K562 (cell line): ENCODE measurements around the gene DCAF11. TPM values are rescaled to one million over a fixed set of nuclear protein-coding genes. Genes with fewer than 3 reads are reported as not detected.

Source experiments
- ATAC-seq: fragments of 200-7000 bp; cut with Tn5 transposase; 3 replicates; pipeline ENCODE4 v1.9.1; 2020; ENCODE audit warnings: moderate library complexity
- BruUV-seq: library from RNA; stranded (reverse); fragments of 400-500 nt; replicated peaks from 2 replicates; lab custom pipeline; 2021; lab: Mats Ljungman, UMichigan
- CTCF ChIA-PET: fragments of 300-600 bp; formaldehyde crosslinking; extraction: SDS; loops from one replicate; lab custom pipeline; 2021; ENCODE audit warnings: low intra/inter-chr PET ratio; lab: Yijun Ruan, JAX
- POLR2A ChIA-PET: fragments of 300-600, 350-650 bp; sonication (Branson Sonifier 250); formaldehyde crosslinking; extraction: SDS; loops from one replicate; lab custom pipeline; 2021; ENCODE audit warnings: antibody characterized with exemption, inconsistent platforms; lab: Yijun Ruan, JAX
- DNase-seq, 4 experiments: peaks; one replicate each; pipeline versions ENCODE4 v3.0.0 to v3.0.0-alpha.2; 2011 to 2018; ENCODE audit warnings: low spot score in 3 of 4, mixed read lengths in 3 of 4; ENCODE audit errors: extremely low read depth in 1 of 4
- FAIRE-seq: peaks from 2 replicates; lab custom pipeline; 2011; peaks lifted over from hg19 to GRCh38; lab: Jason Lieb, UNC
- H2AFZ ChIP-seq: 2 replicates; pipeline ENCODE4 v1.6.0; 2011; ENCODE audit warnings: low read depth, low read length, control low read depth, inconsistent platforms
- H3K27ac ChIP-seq: fragments of 200-600 bp; 3 replicates; pipeline ENCODE4 v1.8.0; 2011; ENCODE audit warnings: low read depth, mild to moderate bottlenecking, control low read depth, inconsistent platforms, low read length, moderate library complexity, mixed read lengths; ENCODE audit errors: extremely low read depth
- H3K27me3 ChIP-seq, 2 experiments: fragments of 300-600 bp in 1 of 2; 2 replicates in 1 of 2; 3 replicates in 1 of 2; pipeline versions ENCODE4 v1.6.0 to v1.8.0; 2011; ENCODE audit warnings: inconsistent platforms in 2 of 2, low read length in 2 of 2, mild to moderate bottlenecking in 1 of 2, mixed read lengths in 1 of 2, moderate library complexity in 1 of 2; ENCODE audit not compliant: control insufficient read depth in 2 of 2, insufficient read depth in 2 of 2
- H3K36me3 ChIP-seq: fragments of 300-600 bp; 3 replicates; pipeline ENCODE4 v1.8.0; 2011; ENCODE audit warnings: mild to moderate bottlenecking, low read length, inconsistent platforms; ENCODE audit not compliant: control insufficient read depth, insufficient read depth
- H3K4me1 ChIP-seq, 2 experiments: fragments of 200-600 bp in 1 of 2; replicated peaks in 1 of 2; 2 replicates in 1 of 2; 3 replicates in 1 of 2; pipeline versions ENCODE4 v1.5.1 to v1.8.0; 2011; ENCODE audit warnings: inconsistent platforms in 2 of 2, low read length in 2 of 2, mild to moderate bottlenecking in 1 of 2, mixed read lengths in 1 of 2, moderate library complexity in 1 of 2; ENCODE audit not compliant: control insufficient read depth in 2 of 2, insufficient read depth in 2 of 2
- H3K4me2 ChIP-seq: 2 replicates; pipeline ENCODE4 v1.6.1; 2011; ENCODE audit warnings: low read length, control low read depth, inconsistent platforms, mixed read lengths; ENCODE audit not compliant: insufficient read depth
- H3K4me3 ChIP-seq: fragments of 200-600 bp; sonication (generic), shearing (Covaris generic); 2 replicates; pipeline ENCODE4 v1.5.1; 2016; ENCODE audit warnings: control low read depth, inconsistent platforms
- H3K79me2 ChIP-seq: fragments of 200-600 bp; 3 replicates; pipeline ENCODE4 v1.8.0; 2011; ENCODE audit warnings: low read length, inconsistent platforms; ENCODE audit not compliant: control insufficient read depth, insufficient read depth
- H3K9ac ChIP-seq, 2 experiments: 2 replicates each; pipeline versions ENCODE4 v1.6.0 to v1.6.1; 2011; ENCODE audit warnings: low read depth in 2 of 2, low read length in 2 of 2, control low read depth in 1 of 2, inconsistent platforms in 1 of 2, mild to moderate bottlenecking in 1 of 2, mixed read lengths in 1 of 2; ENCODE audit not compliant: insufficient read depth in 1 of 2
- H3K9me1 ChIP-seq: one replicate; pipeline ENCODE4 v1.6.0; 2011; ENCODE audit warnings: inconsistent platforms, mild to moderate bottlenecking, low read length, moderate library complexity; ENCODE audit not compliant: control insufficient read depth, insufficient read depth
- H3K9me3 ChIP-seq: replicated peaks from 2 replicates; pipeline ENCODE4 v1.5.1; 2011; ENCODE audit warnings: low read depth, low read length, inconsistent platforms; ENCODE audit not compliant: control insufficient read depth, insufficient read depth
- H4K20me1 ChIP-seq: replicated peaks from 2 replicates; pipeline ENCODE4 v1.6.1; 2011; ENCODE audit warnings: low read length, inconsistent platforms, mixed read lengths; ENCODE audit not compliant: control insufficient read depth, insufficient read depth
- DIDO1 ChIP-seq: fragments of 450-650 bp; IDR thresholded peaks from 2 replicates; pipeline ENCODE4 v1.6.1; 2016; ENCODE audit warnings: low read depth, missing biosample characterization, missing genetic modification characterization
- HDAC1 ChIP-seq, 2 experiments: fragments of 450-650 bp; IDR thresholded peaks; 2 replicates each; pipeline ENCODE4 v1.6.1; 2016 to 2017; ENCODE audit warnings: inconsistent platforms in 1 of 2, mild to moderate bottlenecking in 1 of 2, moderate library complexity in 1 of 2
- KDM2B ChIP-seq: fragments of 250-450 bp; sonication (Bioruptor Pico); IDR thresholded peaks from 2 replicates; pipeline ENCODE4 v1.8.0; 2021; ENCODE audit warnings: mild to moderate bottlenecking, moderate library complexity
- KDM5B ChIP-seq: fragments of 200-600 bp; sonication (generic); IDR thresholded peaks from 2 replicates; pipeline ENCODE4 v1.6.1; 2012; ENCODE audit warnings: low read depth, mild to moderate bottlenecking, moderate library complexity, low read length, control low read depth, inconsistent platforms; ENCODE audit not compliant: insufficient replicate concordance
- RCOR1 ChIP-seq, 2 experiments: IDR thresholded peaks; 2 replicates each; pipeline ENCODE4 v1.6.1; 2012; ENCODE audit warnings: low read depth in 2 of 2, low read length in 2 of 2, borderline replicate concordance in 1 of 2, improper control_type of control experiment in 1 of 2
- TAF7 ChIP-seq: fragments of 450-650 bp; IDR thresholded peaks from 2 replicates; pipeline ENCODE4 v1.6.1; 2016; ENCODE audit warnings: missing genetic modification characterization, missing compliant biosample characterization
- ZNF140 ChIP-seq: fragments of 250-450 bp; sonication (Bioruptor Pico); IDR thresholded peaks from 2 replicates; pipeline ENCODE4 v1.8.0; 2021; ENCODE audit warnings: moderate library complexity, mild to moderate bottlenecking, inconsistent platforms
- ZNF551 ChIP-seq: fragments of 250-450 bp; sonication (Bioruptor Pico); IDR thresholded peaks from 2 replicates; pipeline ENCODE4 v1.5.0; 2021; ENCODE audit warnings: mild to moderate bottlenecking, moderate library complexity
- ZNF668 ChIP-seq: fragments of 250-450 bp; sonication (Bioruptor Pico); IDR thresholded peaks from 2 replicates; pipeline ENCODE4 v1.8.0; 2022; ENCODE audit warnings: mild to moderate bottlenecking, inconsistent platforms
- WGBS: fragments of 100-300 bp; shearing (Covaris generic); methylation state at CpG from one replicate; pipeline ENCODE4 v1.1.6; 2016; ENCODE audit warnings: low coverage, mixed read lengths; ENCODE audit not compliant: insufficient coverage; ENCODE audit errors: missing lambda C conversion rate; 5-methylcytosine and 5-hydroxymethylcytosine counted together
- in situ Hi-C: fragments of 300-500 bp; cut with MboI; formaldehyde crosslinking; loops from 4 replicates; pipeline ENCODE4 v1.15.0; 2018; ENCODE audit warnings: inconsistent platforms, mixed read lengths
- intact Hi-C: fragments of 100-400 bp; cut with micrococcal nuclease; formaldehyde crosslinking; loops from 2 replicates; pipeline ENCODE4 v1.14.2; 2022
- polyA plus RNA-seq, 8 experiments: library from polyadenylated mRNA; depleted of rRNA in 4 of 8; stranded (reverse) in 5 of 8; unstranded in 3 of 8; fragments of >200 nt; fragmentation: Nextera tagmentation in 2 of 8; fragmentation: Illumina TruSeq in 1 of 8; extraction: Ambion mirVana in 2 of 8; extraction: Trizol in 1 of 8; gene quantifications; 2 replicates each; pipeline versions ENCODE4 v1.2.1 to v1.2.3, GENCODE V29; 2011 to 2014; ENCODE audit warnings: inconsistent platforms in 1 of 8, missing spikeins in 1 of 8
- total RNA-seq, 7 experiments: library from RNA; depleted of rRNA in 6 of 7; stranded (reverse); fragments of >200 nt in 6 of 7; fragmentation: Illumina TruSeq in 2 of 7; extraction: Trizol in 2 of 7; gene quantifications; 2 replicates each; pipeline versions ENCODE4 v1.2.1 to v1.2.3, GENCODE V29; 2011 to 2021; ENCODE audit warnings: low replicate concordance in 1 of 7
- TF ChIP-seq, protein P1 (sequence below), 2 experiments: fragments of 450-650 bp; conservative IDR thresholded peaks; 2 replicates each; pipeline ENCODE4 v1.6.1; 2017; ENCODE audit warnings: mild to moderate bottlenecking in 2 of 2, moderate library complexity in 2 of 2
- TF ChIP-seq, protein P2 (sequence below): sonication (generic); formaldehyde crosslinking; IDR thresholded peaks from 2 replicates; pipeline ENCODE4 v1.8.1; 2023; ENCODE audit warnings: mild to moderate bottlenecking, missing genetic modification reagents
- TF ChIP-seq, protein P3 (sequence below): sonication (generic); formaldehyde crosslinking; IDR thresholded peaks from 2 replicates; pipeline ENCODE4 v1.9.0; 2022; ENCODE audit warnings: mild to moderate bottlenecking, missing genetic modification reagents

The DCAF11 gene
- total and polyA plus RNA-seq, 9 of the 15 experiments (the other 6 are each of a cell fraction or from before 2014, with no cell fraction given) = 8.5 to 46.2 (median 36.4) TPM

DNA sequence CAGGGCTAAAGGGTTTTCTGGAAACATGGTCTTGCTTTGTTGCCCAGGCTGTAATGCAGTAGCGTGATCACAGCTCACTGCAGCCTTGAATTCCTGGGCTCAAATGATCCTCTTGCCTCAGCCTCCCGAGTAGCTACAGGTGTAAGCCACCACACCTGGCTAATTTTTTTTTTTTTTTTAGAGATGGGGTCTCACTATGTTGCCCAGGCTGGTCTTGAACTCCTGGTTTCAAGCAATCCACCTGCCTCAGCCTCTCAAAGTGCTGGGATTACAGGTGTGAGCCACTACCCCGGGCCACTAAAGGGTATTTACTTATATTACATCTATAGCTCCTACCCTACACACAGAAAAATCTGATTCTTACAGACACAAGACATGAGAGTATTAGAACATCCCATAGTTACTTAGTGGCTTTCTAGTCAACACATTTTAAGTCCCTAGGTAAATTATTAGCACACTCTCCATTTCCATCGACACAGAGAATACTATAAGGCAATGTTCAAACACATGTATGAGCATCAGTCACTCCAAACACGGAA, 6.2 kb upstream of the DCAF11 start:
- no peak for DNase-seq
- Histone ChIP-seq H3K9me1 (no peaks in the 10 kb centered on the region), H4K20me1 (no peaks in the 10 kb centered on the region), H3K9me3 (no peaks in the 10 kb centered on the region; the same call in 1 of the 2 replicates), H3K4me1 (peaks cover 0 to 3% of the 10 kb centered on the region in 2 experiments; a peak in 2 of 5 replicates), H3K4me2 (no peak overlapping the region), H3K27me3 (no peaks in the 10 kb centered on the region), H3K36me3 (peaks cover 7% of the 10 kb centered on the region; the same call in 1 of the 3 replicates), H3K27ac (no peak overlapping the region; the same call in 2 of the 3 replicates), H3K4me3 (no peak overlapping the region), H3K9ac (no peak overlapping the region), H2AFZ (peak overlapping the region; percentile 85), H3K79me2 (no peaks in the 10 kb centered on the region)
- no peak for ATAC-seq
- 20% methylated on average over 5 of the region's 5 CpGs for WGBS
- no peak for FAIRE-seq
- POLR2A ChIA-PET = interaction anchor here (0.6 to 4.8 kb wide), 4 partner anchors 13 to 105 kb away, joined by 3 to 29 read pairs (median 8); partner anchors contain the start of gene PCK2
- CTCF ChIA-PET = interaction anchor here (0.9 kb wide), 1 partner anchor 50 kb away, joined by 7 read pairs; no protein-coding TSS in a partner anchor
- intact Hi-C loops = loop anchor here (1.0 to 5.0 kb wide), 2 partner anchors 50 to 211 kb away; no protein-coding TSS in a partner anchor
- BruUV-seq = no TSS peak
- in situ Hi-C loops = no loop called here
- TF ChIP-seq KDM2B (CRISPR knock-in tag) (no peak), ZNF551 (CRISPR knock-in tag) (no peak), ZNF140 (CRISPR knock-in tag) (no peak), HDAC1 (IDR thresholded peaks at IDR 0.05) (no peak), RCOR1 (IDR thresholded peaks at IDR 0.05; ENCODE audit: borderline replicate concordance in 1 of 2, low read depth in 2 of 2, low read length in 2 of 2) (no peak), KDM5B (no peak), TAF7 (tag) (no peak), DIDO1 (tag) (no peak), ZNF668 (CRISPR knock-in tag) (no peak)
- TF ChIP-seq, protein P1, sequence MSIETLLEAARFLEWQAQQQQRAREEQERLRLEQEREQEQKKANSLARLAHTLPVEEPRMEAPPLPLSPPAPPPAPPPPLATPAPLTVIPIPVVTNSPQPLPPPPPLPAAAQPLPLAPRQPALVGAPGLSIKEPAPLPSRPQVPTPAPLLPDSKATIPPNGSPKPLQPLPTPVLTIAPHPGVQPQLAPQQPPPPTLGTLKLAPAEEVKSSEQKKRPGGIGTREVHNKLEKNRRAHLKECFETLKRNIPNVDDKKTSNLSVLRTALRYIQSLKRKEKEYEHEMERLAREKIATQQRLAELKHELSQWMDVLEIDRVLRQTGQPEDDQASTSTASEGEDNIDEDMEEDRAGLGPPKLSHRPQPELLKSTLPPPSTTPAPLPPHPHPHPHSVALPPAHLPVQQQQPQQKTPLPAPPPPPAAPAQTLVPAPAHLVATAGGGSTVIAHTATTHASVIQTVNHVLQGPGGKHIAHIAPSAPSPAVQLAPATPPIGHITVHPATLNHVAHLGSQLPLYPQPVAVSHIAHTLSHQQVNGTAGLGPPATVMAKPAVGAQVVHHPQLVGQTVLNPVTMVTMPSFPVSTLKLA (conservative IDR thresholded peaks at IDR 0.05) = no peak
- TF ChIP-seq, protein P2, sequence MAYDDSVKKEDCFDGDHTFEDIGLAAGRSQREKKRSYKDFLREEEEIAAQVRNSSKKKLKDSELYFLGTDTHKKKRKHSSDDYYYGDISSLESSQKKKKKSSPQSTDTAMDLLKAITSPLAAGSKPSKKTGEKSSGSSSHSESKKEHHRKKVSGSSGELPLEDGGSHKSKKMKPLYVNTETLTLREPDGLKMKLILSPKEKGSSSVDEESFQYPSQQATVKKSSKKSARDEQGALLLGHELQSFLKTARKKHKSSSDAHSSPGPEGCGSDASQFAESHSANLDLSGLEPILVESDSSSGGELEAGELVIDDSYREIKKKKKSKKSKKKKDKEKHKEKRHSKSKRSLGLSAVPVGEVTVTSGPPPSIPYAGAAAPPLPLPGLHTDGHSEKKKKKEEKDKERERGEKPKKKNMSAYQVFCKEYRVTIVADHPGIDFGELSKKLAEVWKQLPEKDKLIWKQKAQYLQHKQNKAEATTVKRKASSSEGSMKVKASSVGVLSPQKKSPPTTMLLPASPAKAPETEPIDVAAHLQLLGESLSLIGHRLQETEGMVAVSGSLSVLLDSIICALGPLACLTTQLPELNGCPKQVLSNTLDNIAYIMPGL (CRISPR knock-in tag) = no peak
- TF ChIP-seq, protein P3, sequence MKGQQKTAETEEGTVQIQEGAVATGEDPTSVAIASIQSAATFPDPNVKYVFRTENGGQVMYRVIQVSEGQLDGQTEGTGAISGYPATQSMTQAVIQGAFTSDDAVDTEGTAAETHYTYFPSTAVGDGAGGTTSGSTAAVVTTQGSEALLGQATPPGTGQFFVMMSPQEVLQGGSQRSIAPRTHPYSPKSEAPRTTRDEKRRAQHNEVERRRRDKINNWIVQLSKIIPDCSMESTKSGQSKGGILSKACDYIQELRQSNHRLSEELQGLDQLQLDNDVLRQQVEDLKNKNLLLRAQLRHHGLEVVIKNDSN (CRISPR knock-in tag) = no peak
